ENCODE results near the gene GUSB. TPM values are rescaled to one million over a fixed set of nuclear protein-coding genes. Genes with fewer than 3 reads are reported as not detected.
"Not testable (repeated sequence)": the region's sequence is repeated elsewhere in the genome, so short reads cannot be mapped to it uniquely, and the experiment has no call there.

Gene GUSB
- total RNA-seq, 3 donors from 2014 or later = 27.7 to 35.2 (median 33.8) TPM

- H3K4me1 ChIP-seq = no peaks in the 10 kb centered on the region
- H3K9me3 ChIP-seq = no peaks in the 10 kb centered on the region
- H3K36me3 ChIP-seq = no peaks in the 10 kb centered on the region
- H3K4me3 ChIP-seq = no peak overlapping the region
- no peak for DNase-seq (ENCODE audit: low spot score in 2 of 2)
- intact Hi-C loops (cut with DNase I; ENCODE audit: low total_unique reads) = no loop called here
- TF ChIP-seq POLR2AphosphoS5 (IDR thresholded peaks at IDR 0.05) (no peak), POLR2A (IDR thresholded peaks at IDR 0.05) (no peak)
- TF ChIP-seq, protein P1, sequence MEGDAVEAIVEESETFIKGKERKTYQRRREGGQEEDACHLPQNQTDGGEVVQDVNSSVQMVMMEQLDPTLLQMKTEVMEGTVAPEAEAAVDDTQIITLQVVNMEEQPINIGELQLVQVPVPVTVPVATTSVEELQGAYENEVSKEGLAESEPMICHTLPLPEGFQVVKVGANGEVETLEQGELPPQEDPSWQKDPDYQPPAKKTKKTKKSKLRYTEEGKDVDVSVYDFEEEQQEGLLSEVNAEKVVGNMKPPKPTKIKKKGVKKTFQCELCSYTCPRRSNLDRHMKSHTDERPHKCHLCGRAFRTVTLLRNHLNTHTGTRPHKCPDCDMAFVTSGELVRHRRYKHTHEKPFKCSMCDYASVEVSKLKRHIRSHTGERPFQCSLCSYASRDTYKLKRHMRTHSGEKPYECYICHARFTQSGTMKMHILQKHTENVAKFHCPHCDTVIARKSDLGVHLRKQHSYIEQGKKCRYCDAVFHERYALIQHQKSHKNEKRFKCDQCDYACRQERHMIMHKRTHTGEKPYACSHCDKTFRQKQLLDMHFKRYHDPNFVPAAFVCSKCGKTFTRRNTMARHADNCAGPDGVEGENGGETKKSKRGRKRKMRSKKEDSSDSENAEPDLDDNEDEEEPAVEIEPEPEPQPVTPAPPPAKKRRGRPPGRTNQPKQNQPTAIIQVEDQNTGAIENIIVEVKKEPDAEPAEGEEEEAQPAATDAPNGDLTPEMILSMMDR (IDR thresholded peaks at IDR 0.05) = no peak
- no peaks in the 10 kb centered on the region for H3K27me3 ChIP-seq
- H3K27ac ChIP-seq = no peak overlapping the region
These were observed 25.2 kb upstream of the GUSB start for GRCh38 chr7:66007232-66007631.

DNA sequence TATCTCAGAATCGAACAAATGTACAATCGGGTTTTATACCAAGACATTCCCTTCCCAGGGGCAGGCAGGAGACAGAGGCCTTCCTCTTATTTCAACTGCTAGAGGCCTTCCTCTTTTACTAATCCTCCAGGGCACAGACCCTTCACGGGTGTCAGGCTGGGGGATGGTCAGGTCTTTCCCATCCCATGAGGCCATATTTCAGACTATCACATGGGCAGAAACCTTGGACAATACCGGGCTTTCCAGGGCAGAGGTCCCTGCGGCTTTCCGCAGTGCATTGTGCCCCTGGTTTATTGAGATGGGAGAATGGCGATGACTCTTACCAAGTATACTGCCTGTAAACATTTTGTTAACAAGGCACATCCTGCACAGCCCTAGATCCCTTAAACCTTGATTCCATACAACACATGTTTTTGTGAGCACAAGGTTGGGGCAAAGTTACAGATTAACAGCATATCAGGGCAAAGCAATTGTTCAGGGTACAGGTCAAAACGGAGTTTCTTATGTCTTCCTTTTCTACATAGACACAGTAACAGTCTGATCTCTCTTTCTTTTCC lies 23.2 kb upstream of the GUSB start:
- H3K27me3 ChIP-seq; H3K36me3 ChIP-seq; intact Hi-C loops (cut with DNase I; ENCODE audit: low total_unique reads); H3K9me3 ChIP-seq; DNase-seq (ENCODE audit: low spot score in 2 of 2); H3K27ac ChIP-seq; H3K4me1 ChIP-seq; H3K4me3 ChIP-seq: not testable (repeated sequence)

- H3K36me3 ChIP-seq; H3K4me1 ChIP-seq; H3K27ac ChIP-seq; intact Hi-C loops (cut with DNase I; ENCODE audit: low total_unique reads); DNase-seq (ENCODE audit: low spot score in 2 of 2); H3K4me3 ChIP-seq; H3K27me3 ChIP-seq; H3K9me3 ChIP-seq: not testable (repeated sequence)
These were observed 18.9 kb upstream of the GUSB start for GRCh38 chr7:66000823-66001417.

GRCh38 chr7:65994984-65995383 lies 13.0 kb upstream of the GUSB start:
- H3K27me3 ChIP-seq; DNase-seq (ENCODE audit: low spot score in 2 of 2); H3K9me3 ChIP-seq; H3K4me3 ChIP-seq; intact Hi-C loops (cut with DNase I; ENCODE audit: low total_unique reads); H3K27ac ChIP-seq; H3K36me3 ChIP-seq; H3K4me1 ChIP-seq: not testable (repeated sequence)

- intact Hi-C loops (cut with DNase I; ENCODE audit: low total_unique reads) = no loop called here
- no peak for DNase-seq (ENCODE audit: low spot score in 2 of 2)
- TF ChIP-seq POLR2A (IDR thresholded peaks at IDR 0.05) (no peak), POLR2AphosphoS5 (IDR thresholded peaks at IDR 0.05) (no peak)
- TF ChIP-seq, protein P1 (IDR thresholded peaks at IDR 0.05) = no peak
- no peaks in the 10 kb centered on the region for H3K4me1 ChIP-seq
- H3K36me3 ChIP-seq = no peaks in the 10 kb centered on the region
- no peak overlapping the region for H3K27ac ChIP-seq
- no peaks in the 10 kb centered on the region for H3K27me3 ChIP-seq
- no peak overlapping the region for H3K4me3 ChIP-seq
- H3K9me3 ChIP-seq = no peaks in the 10 kb centered on the region
These were observed 10.5 kb upstream of the GUSB start for GRCh38 chr7:65992526-65992925.

- H3K9me3 ChIP-seq; DNase-seq (ENCODE audit: low spot score in 2 of 2); H3K27me3 ChIP-seq; H3K4me3 ChIP-seq; intact Hi-C loops (cut with DNase I; ENCODE audit: low total_unique reads); H3K36me3 ChIP-seq; H3K4me1 ChIP-seq: not testable (repeated sequence)
- peak overlapping the region in 1 of 2 donors; percentile 44 for H3K27ac ChIP-seq
These were observed 9.8 kb upstream of the GUSB start for GRCh38 chr7:65991829-65992228.

DNA sequence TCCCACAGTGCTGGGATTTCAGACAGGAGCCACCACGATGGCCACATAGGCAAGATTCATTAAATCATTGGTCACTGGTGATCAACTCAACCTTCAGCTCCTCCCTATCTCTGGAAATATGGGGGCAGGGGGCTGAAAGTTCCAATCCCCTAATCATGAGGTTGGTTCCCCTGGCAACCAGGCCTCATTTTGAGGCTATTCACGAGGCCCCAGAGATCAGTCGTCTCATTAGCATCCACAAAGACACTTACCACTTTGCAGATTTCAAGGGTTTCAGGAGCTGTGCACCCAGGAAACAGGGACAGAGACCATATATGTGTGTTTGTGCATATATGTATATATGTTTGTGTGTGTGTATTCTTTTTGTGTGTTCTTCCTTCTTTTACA lies 7.7 kb upstream of the GUSB start:
- intact Hi-C loops (cut with DNase I; ENCODE audit: low total_unique reads) = no loop called here
- H3K27me3 ChIP-seq = no peaks in the 10 kb centered on the region
- H3K9me3 ChIP-seq = no peaks in the 10 kb centered on the region

DNA sequence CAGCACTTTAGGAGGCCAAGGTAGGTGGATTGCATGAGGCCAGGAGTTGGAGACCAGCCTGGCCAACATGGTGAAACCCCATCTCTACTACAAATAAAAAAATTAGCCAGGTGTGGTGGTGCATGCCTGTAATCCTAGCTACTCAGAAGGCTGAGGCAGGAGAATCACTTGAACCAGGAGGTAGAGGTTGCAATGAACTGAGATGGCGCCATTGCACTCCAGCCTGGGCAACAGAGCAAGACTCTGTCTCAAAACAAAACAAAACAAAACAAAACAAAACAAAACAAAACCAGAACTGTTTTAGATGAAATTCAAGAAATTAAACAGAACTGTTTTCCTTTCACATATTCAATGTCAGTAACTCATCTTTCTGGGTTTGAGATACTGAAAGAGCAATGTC lies 6.5 kb upstream of the GUSB start:
- intact Hi-C loops (cut with DNase I; ENCODE audit: low total_unique reads); DNase-seq (ENCODE audit: low spot score in 2 of 2); H3K27me3 ChIP-seq; H3K4me3 ChIP-seq; H3K9me3 ChIP-seq; H3K36me3 ChIP-seq; H3K4me1 ChIP-seq; H3K27ac ChIP-seq: not testable (repeated sequence)

More for the DNA sequence above, 7.7 kb upstream of the GUSB start:
- DNase-seq (ENCODE audit: low spot score in 2 of 2) = no peak
- H3K4me3 ChIP-seq = no peak overlapping the region
- no peak overlapping the region for H3K27ac ChIP-seq
- H3K36me3 ChIP-seq = no peaks in the 10 kb centered on the region
- TF ChIP-seq POLR2AphosphoS5 (IDR thresholded peaks at IDR 0.05) = no peak
- TF ChIP-seq POLR2A (IDR thresholded peaks at IDR 0.05) = no peak
- TF ChIP-seq, protein P1 (IDR thresholded peaks at IDR 0.05) = no peak
- no peaks in the 10 kb centered on the region for H3K4me1 ChIP-seq
